ENCODE measurements around the gene CDK5RAP2.

- TF ChIP-seq GATA2 (IDR thresholded peaks at IDR 0.05; ENCODE audit: low read depth, low read length), result no peak
- no peak for TF ChIP-seq GATA3 (IDR thresholded peaks at IDR 0.05; ENCODE audit: low read depth, low read length)
These were observed 217.5 kb downstream of the CDK5RAP2 start for GRCh38 chr9:120362446-120362845.

All from SH-SY5Y (cell line).